Activated CD8-positive, alpha-beta T cell treated with anti-CD3 and anti-CD28 coated beads for 36 hours (primary cell): ENCODE results near the gene PCP2. TPM values are rescaled to one million over a fixed set of nuclear protein-coding genes. Genes with fewer than 3 reads are reported as not detected.
A peak's percentile ranks its signal among the peaks of the same experiment; 100 is the strongest.

ENCODE experiments used
- ATAC-seq: fragments of 200-7000 bp; cut with Tn5 transposase; one replicate; pipeline ENCODE4 v1.10.0; 2021; ENCODE audit warnings: mild to moderate bottlenecking, moderate library complexity
- CTCF ChIA-PET: fragments of 350-600 bp; sonication (Branson Sonifier 250); formaldehyde crosslinking; loops from one replicate; lab custom pipeline; 2021; ENCODE audit warnings: antibody characterized with exemption; lab: Charles Lee
- POLR2A ChIA-PET: fragments of 350-600 bp; sonication (Branson Sonifier 250); formaldehyde crosslinking; loops from one replicate; lab custom pipeline; 2021; ENCODE audit warnings: antibody characterized with exemption; lab: Charles Lee
- DNase-seq: peaks from one replicate; pipeline ENCODE4 v3.0.0-alpha.2; 2020
- H3K27ac Mint-ChIP-seq: one replicate; pipeline ENCODE4 v1.8.0; 2021; ENCODE audit warnings: mild to moderate bottlenecking, mixed read lengths
- H3K27me3 Mint-ChIP-seq: one replicate; pipeline ENCODE4 v1.8.0; 2021; ENCODE audit warnings: mixed read lengths
- H3K36me3 Mint-ChIP-seq: one replicate; pipeline ENCODE4 v1.8.0; 2021; ENCODE audit warnings: low read depth, mixed read lengths
- H3K4me1 Mint-ChIP-seq: one replicate; pipeline ENCODE4 v1.8.0; 2021; ENCODE audit warnings: low read depth, mixed read lengths
- H3K4me3 Mint-ChIP-seq: one replicate; pipeline ENCODE4 v1.8.0; 2021; ENCODE audit warnings: mild to moderate bottlenecking, moderate library complexity, mixed read lengths
- H3K9me3 Mint-ChIP-seq: one replicate; pipeline ENCODE4 v1.8.0; 2021; ENCODE audit warnings: mixed read lengths
- intact Hi-C: fragments of 100-400 bp; cut with micrococcal nuclease; formaldehyde crosslinking; loops from one replicate; pipeline ENCODE4 v1.10.0; 2022
- total RNA-seq, 2 experiments: library from RNA; stranded (reverse); gene quantifications; one replicate each; pipeline ENCODE4 v1.2.3, GENCODE V29; 2021
- TF ChIP-seq, protein P1 (sequence below): fragments of 200-600 bp; IDR thresholded peaks from one replicate; pipeline ENCODE4 v1.8.0; 2022; ENCODE audit warnings: antibody characterized with exemption, mild to moderate bottlenecking

The PCP2 gene
- total RNA-seq, 2 experiments from 2014 or later: 4.0 to 4.8 TPM

DNA sequence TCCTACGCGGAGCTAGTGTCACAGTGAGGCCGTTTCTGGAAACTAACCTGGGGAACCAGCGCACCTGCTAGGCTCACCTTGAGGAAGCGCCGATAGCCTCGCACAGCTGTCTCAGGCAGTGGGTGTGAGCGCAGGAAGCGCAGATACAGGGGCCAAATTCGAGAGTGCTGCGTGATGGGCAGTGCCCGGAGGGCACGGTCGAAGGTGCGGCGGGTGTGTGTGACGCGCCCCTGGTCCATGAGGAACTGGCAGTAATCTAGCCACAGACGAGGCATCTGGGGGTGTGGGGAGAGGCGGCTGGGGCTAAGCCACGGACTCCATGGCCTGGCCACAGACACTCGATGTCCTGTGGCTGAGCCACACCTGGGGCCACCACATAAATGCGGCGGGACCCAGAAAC is 6.4 kb downstream of the PCP2 start:
- H3K27me3 Mint-ChIP-seq: no peaks in the 10 kb centered on the region
- H3K27ac Mint-ChIP-seq: no peak overlapping the region
- intact Hi-C loops: no loop called here
- TF ChIP-seq, protein P1, sequence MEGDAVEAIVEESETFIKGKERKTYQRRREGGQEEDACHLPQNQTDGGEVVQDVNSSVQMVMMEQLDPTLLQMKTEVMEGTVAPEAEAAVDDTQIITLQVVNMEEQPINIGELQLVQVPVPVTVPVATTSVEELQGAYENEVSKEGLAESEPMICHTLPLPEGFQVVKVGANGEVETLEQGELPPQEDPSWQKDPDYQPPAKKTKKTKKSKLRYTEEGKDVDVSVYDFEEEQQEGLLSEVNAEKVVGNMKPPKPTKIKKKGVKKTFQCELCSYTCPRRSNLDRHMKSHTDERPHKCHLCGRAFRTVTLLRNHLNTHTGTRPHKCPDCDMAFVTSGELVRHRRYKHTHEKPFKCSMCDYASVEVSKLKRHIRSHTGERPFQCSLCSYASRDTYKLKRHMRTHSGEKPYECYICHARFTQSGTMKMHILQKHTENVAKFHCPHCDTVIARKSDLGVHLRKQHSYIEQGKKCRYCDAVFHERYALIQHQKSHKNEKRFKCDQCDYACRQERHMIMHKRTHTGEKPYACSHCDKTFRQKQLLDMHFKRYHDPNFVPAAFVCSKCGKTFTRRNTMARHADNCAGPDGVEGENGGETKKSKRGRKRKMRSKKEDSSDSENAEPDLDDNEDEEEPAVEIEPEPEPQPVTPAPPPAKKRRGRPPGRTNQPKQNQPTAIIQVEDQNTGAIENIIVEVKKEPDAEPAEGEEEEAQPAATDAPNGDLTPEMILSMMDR: no peak
- H3K36me3 Mint-ChIP-seq: peaks cover 13% of the 10 kb centered on the region
- H3K4me3 Mint-ChIP-seq: peak overlapping the region; percentile 83
- H3K9me3 Mint-ChIP-seq: no peaks in the 10 kb centered on the region
- H3K4me1 Mint-ChIP-seq: peaks cover 31% of the 10 kb centered on the region
- POLR2A ChIA-PET: interaction anchor here (0.6 to 0.8 kb wide), 2 partner anchors 10 to 105 kb away, joined by 3 read pairs; partner anchors contain the start of gene MCOLN1
- CTCF ChIA-PET: interaction anchor here (0.7 to 1.5 kb wide), 2 partner anchors 53 to 59 kb away, joined by 3 to 5 read pairs; partner anchors contain the start of gene TRAPPC5
- ATAC-seq: no peak
- no peak for DNase-seq

DNA sequence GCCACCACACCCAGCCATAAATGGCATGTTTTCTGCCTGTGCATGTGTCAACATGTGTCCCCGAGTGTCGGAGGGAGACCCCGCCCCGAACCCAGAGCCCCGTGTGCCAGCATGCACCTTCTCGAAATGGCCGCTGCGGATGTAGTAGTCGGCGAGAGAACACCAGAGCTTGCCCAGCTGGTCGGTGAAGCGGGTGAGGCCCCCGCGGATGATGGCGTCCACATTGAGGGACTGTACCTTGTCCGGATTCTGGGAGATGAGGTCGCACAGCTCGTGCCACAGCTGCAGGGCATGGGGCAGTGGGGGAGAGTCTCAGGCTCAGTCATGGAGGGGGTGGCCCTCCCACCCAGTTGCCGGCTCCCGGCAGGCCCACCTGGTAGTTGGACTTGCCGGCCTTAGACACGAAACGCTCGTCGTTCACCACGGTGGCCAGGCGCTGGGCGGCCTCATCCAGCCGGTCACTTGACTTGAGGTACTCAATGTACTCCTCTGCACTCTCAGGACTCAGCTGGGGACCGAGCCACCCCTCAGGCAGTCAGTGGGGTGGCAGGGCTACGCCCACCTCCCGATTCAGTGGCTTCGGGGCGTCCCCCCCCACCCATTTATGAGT is 7.7 kb downstream of the PCP2 start:
- Mint-ChIP-seq H3K4me3 (no peak overlapping the region), H3K9me3 (no peaks in the 10 kb centered on the region), H3K4me1 (peaks cover 29% of the 10 kb centered on the region), H3K27ac (no peak overlapping the region), H3K36me3 (peaks cover 13% of the 10 kb centered on the region), H3K27me3 (no peaks in the 10 kb centered on the region)
- ATAC-seq: no peak
- no peak for DNase-seq
- intact Hi-C loops: no loop called here
- TF ChIP-seq, protein P1: no peak
- ChIA-PET POLR2A (interaction anchor here (0.6 to 1.5 kb wide), 3 partner anchors 17 to 156 kb away, joined by 3 read pairs; no protein-coding TSS in a partner anchor), CTCF (interaction anchor here (1.5 kb wide), 1 partner anchor 58 kb away, joined by 5 read pairs; no protein-coding TSS in a partner anchor)

DNA sequence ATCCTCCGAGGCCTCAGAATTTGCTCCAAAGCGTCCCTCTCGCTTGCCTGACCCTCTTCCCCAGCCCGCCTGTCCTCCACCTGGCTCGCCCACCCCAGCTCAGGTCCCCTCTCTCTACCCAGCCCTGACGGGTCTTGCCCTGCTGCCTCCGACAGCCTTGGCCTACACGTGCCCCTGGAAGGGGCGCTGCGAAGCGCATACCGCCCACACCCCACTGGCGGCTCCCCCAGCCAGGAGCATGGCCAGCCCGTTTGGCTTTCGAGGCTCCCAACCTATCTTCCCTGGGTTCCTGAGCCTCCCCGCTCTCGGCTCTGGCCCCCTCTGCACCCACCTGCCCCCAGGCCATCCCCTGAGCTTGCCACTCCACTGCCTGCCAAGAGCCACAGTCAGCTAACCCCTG is 8.7 kb downstream of the PCP2 start:
- DNase-seq (no peak), ATAC-seq (no peak)
- no peaks in the 10 kb centered on the region for H3K27me3 Mint-ChIP-seq
- CTCF ChIA-PET: interaction anchor here (1.8 kb wide), 1 partner anchor 56 kb away, joined by 4 read pairs; the partner anchor contains the start of gene TRAPPC5
- H3K9me3 Mint-ChIP-seq: no peaks in the 10 kb centered on the region
- no peak overlapping the region for H3K4me3 Mint-ChIP-seq
- H3K27ac Mint-ChIP-seq: no peak overlapping the region
- POLR2A ChIA-PET: no interaction called here
- H3K36me3 Mint-ChIP-seq: peaks cover 15% of the 10 kb centered on the region
- peaks cover 21% of the 10 kb centered on the region for H3K4me1 Mint-ChIP-seq
- TF ChIP-seq, protein P1: no peak
- intact Hi-C loops: no loop called here

DNA sequence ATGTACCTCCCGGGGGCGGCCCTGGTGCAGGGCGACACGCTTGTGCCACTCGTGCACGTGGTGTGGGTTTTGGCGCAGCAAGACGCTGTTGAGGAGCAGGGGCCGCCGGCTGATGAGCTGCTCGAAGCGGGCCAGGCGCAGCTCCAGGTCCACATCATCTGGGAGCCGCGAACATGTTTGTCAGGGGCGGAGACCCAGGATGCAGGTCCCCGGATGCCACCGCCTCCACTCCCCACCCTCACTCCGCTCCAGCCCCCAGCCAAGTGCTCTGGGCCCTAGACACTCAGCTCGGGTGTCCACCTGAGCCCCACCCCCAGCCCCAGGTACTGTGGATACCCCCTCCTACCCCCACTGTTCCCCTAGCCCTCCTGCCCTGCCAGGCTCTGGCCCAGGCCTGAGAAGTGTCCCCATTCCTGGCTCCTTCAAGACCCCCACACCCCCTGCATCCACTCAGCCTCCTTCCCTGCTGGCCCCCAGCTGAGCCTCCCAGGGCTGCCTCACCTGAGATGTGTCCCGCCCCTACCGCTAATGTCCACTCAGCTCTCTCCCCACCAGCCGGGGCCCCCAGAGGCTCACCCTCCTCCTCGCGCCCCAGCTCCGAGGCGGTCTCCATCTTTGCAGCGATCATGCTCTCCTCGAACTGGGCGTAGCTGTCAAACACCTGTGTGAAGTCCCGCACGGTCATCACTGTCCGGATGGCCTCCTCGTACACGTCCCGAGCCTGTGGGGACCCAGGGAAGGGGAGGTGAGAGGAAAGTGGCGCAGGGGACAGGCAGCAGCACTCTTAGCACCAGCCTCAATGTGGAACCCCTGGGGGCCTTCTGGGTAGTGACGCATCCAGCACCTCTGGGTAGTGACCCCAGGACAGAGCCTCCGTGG is 9.6 kb downstream of the PCP2 start:
- no peak overlapping the region for H3K27ac Mint-ChIP-seq
- intact Hi-C loops: no loop called here
- DNase-seq (no peak), ATAC-seq (no peak)
- CTCF ChIA-PET: interaction anchor here (0.6 to 1.8 kb wide), 2 partner anchors 57 to 246 kb away, joined by 3 to 4 read pairs; partner anchors contain the start of gene TRAPPC5
- no peak overlapping the region for H3K4me3 Mint-ChIP-seq
- H3K36me3 Mint-ChIP-seq: peaks cover 14% of the 10 kb centered on the region
- H3K9me3 Mint-ChIP-seq: no peaks in the 10 kb centered on the region
- H3K27me3 Mint-ChIP-seq: no peaks in the 10 kb centered on the region
- TF ChIP-seq, protein P1: no peak
- POLR2A ChIA-PET: interaction anchor here (1.0 kb wide), 1 partner anchor 54 kb away, joined by 3 read pairs; no protein-coding TSS in a partner anchor
- H3K4me1 Mint-ChIP-seq: peaks cover 19% of the 10 kb centered on the region
